Measurements from ENCODE around the gene ZNF488. TPM values are rescaled to one million over a fixed set of nuclear protein-coding genes. Genes with fewer than 3 reads are reported as not detected.

ZNF488 gene
- total and polyA plus RNA-seq, 8 donors, result 0.09 to 0.16 TPM; not detected in 6

GRCh38 chr10:47334466-47335295, 49.4 kb downstream of the ZNF488 start:
- no peak for TF ChIP-seq CTCF (IDR thresholded peaks at IDR 0.05)
- Histone ChIP-seq H3K4me1 (no peaks in the 10 kb centered on the region), H3K36me3 (no peaks in the 10 kb centered on the region), H3K9me3 (no peaks in the 10 kb centered on the region), H3K4me3 (no peak overlapping the region), H3K27ac (no peak overlapping the region), H3K27me3 (no peaks in the 10 kb centered on the region)
- FAIRE-seq, result no peak
- intact Hi-C loops (cut with DNase I), result loop anchor here in 1 of 3 donors (5.0 kb wide), 1 partner anchor 307 kb away; no protein-coding TSS in a partner anchor
- no peak for DNase-seq
- WGBS, 2 donors, result 79 to 84% methylated on average over 8 of the region's 8 CpGs
- no peak for ATAC-seq

- Histone ChIP-seq H3K27ac (no peak overlapping the region), H3K4me1 (no peaks in the 10 kb centered on the region), H3K4me3 (no peak overlapping the region), H3K36me3 (no peaks in the 10 kb centered on the region), H3K27me3 (no peaks in the 10 kb centered on the region), H3K9me3 (no peaks in the 10 kb centered on the region)
- intact Hi-C loops (cut with DNase I), result no loop called here
- WGBS, 2 donors, result 72 to 84% methylated on average over 6 of the region's 6 CpGs
- DNase-seq (no peak), FAIRE-seq (no peak), ATAC-seq (no peak)
- TF ChIP-seq CTCF (IDR thresholded peaks at IDR 0.05), result no peak
Measured at GRCh38 chr10:47333532-47333931, 50.6 kb downstream of the ZNF488 start.

- TF ChIP-seq CTCF (IDR thresholded peaks at IDR 0.05), result no peak
- DNase-seq, result no peak
- intact Hi-C loops (cut with DNase I), result no loop called here
- Histone ChIP-seq H3K36me3 (no peaks in the 10 kb centered on the region), H3K27me3 (no peaks in the 10 kb centered on the region), H3K9me3 (no peaks in the 10 kb centered on the region), H3K4me3 (no peak overlapping the region), H3K27ac (no peak overlapping the region), H3K4me1 (no peaks in the 10 kb centered on the region)
- no peak for ATAC-seq
- no peak for FAIRE-seq
- WGBS, 2 donors, result 86 to 88% methylated on average over 3 of the region's 3 CpGs
Measured at GRCh38 chr10:47332946-47333345, 51.1 kb downstream of the ZNF488 start.

- no peak for ATAC-seq
- Histone ChIP-seq H3K9me3 (no peaks in the 10 kb centered on the region), H3K4me3 (no peak overlapping the region), H3K27me3 (no peaks in the 10 kb centered on the region), H3K27ac (no peak overlapping the region), H3K4me1 (no peaks in the 10 kb centered on the region), H3K36me3 (no peaks in the 10 kb centered on the region)
- FAIRE-seq, result no peak
- no peak for DNase-seq
- intact Hi-C loops (cut with DNase I), result no loop called here
- TF ChIP-seq CTCF (IDR thresholded peaks at IDR 0.05), result no peak
- WGBS, 2 donors, result 80 to 84% methylated on average over 3 of the region's 3 CpGs
Measured at GRCh38 chr10:47332371-47332770, 51.7 kb downstream of the ZNF488 start.

- no peaks in the 10 kb centered on the region for H3K4me1 ChIP-seq
Measured at GRCh38 chr10:47331954-47332353, 52.1 kb downstream of the ZNF488 start.

More at GRCh38 chr10:47331954-47332353, 52.1 kb downstream of the ZNF488 start:
- H3K27ac ChIP-seq, result no peak overlapping the region
- no peak for DNase-seq
- WGBS, 2 donors, result 80 to 84% methylated on average over 7 of the region's 7 CpGs
- H3K4me3 ChIP-seq, result no peak overlapping the region
- H3K9me3 ChIP-seq, result no peaks in the 10 kb centered on the region
- no peaks in the 10 kb centered on the region for H3K36me3 ChIP-seq
- FAIRE-seq, result no peak
- intact Hi-C loops (cut with DNase I), result no loop called here
- TF ChIP-seq CTCF (IDR thresholded peaks at IDR 0.05), result no peak
- ATAC-seq, result no peak
- H3K27me3 ChIP-seq, result no peaks in the 10 kb centered on the region
